Mesendoderm (in vitro differentiated cells): Measurements from ENCODE around the gene WFDC2.

Experiments
- DNase-seq: peaks from one replicate; pipeline ENCODE4 v3.0.0; 2013
- H2AK5ac ChIP-seq: 2 replicates; pipeline ENCODE4 v1.6.1; 2013; ENCODE audit warnings: low read length, inconsistent platforms
- H2BK120ac ChIP-seq: 2 replicates; pipeline ENCODE4 v1.6.1; 2013; ENCODE audit warnings: low read depth, mild to moderate bottlenecking, low read length, moderate library complexity, mixed read lengths
- H2BK15ac ChIP-seq: replicated peaks from 2 replicates; pipeline ENCODE4 v1.6.1; 2013; ENCODE audit warnings: low read depth, mild to moderate bottlenecking, moderate library complexity
- H2BK5ac ChIP-seq: 2 replicates; pipeline ENCODE4 v1.6.1; 2013; ENCODE audit warnings: low read length, inconsistent platforms
- H3K18ac ChIP-seq: 2 replicates; pipeline ENCODE4 v1.6.1; 2013; ENCODE audit warnings: mild to moderate bottlenecking, low read length, mixed read lengths
- H3K23ac ChIP-seq: one replicate; pipeline ENCODE4 v1.6.1; 2013; ENCODE audit warnings: low read length
- H3K27ac ChIP-seq: 2 replicates; pipeline ENCODE4 v1.5.1; 2013; ENCODE audit warnings: low read depth, mild to moderate bottlenecking, inconsistent platforms, low read length, moderate library complexity
- H3K27me3 ChIP-seq: 2 replicates; pipeline ENCODE4 v1.6.1; 2013; ENCODE audit warnings: low read length, control low read depth, mild to moderate bottlenecking, inconsistent platforms; ENCODE audit not compliant: insufficient read depth, poor library complexity
- H3K36me3 ChIP-seq: 2 replicates; pipeline ENCODE4 v1.6.1; 2013; ENCODE audit warnings: low read length, inconsistent platforms; ENCODE audit not compliant: control insufficient read depth, insufficient read depth
- H3K4ac ChIP-seq: one replicate; pipeline ENCODE4 v1.6.1; 2013; ENCODE audit warnings: low read depth, mild to moderate bottlenecking, low read length, moderate library complexity
- H3K4me1 ChIP-seq: 2 replicates; pipeline ENCODE4 v1.6.1; 2013; ENCODE audit warnings: low read depth, low read length, inconsistent platforms; ENCODE audit not compliant: control insufficient read depth
- H3K4me2 ChIP-seq: 2 replicates; pipeline ENCODE4 v1.6.1; 2013; ENCODE audit warnings: low read length
- H3K4me3 ChIP-seq: 2 replicates; pipeline ENCODE4 v1.5.1; 2013; ENCODE audit warnings: mild to moderate bottlenecking, low read length
- H3K56ac ChIP-seq: one replicate; pipeline ENCODE4 v1.6.1; 2013; ENCODE audit warnings: low read length
- H3K79me1 ChIP-seq: 2 replicates; pipeline ENCODE4 v1.6.1; 2013; ENCODE audit warnings: low read length, inconsistent platforms
- H3K79me2 ChIP-seq: 2 replicates; pipeline ENCODE4 v1.6.1; 2013; ENCODE audit warnings: mild to moderate bottlenecking, low read length; ENCODE audit not compliant: control insufficient read depth, insufficient read depth
- H3K9ac ChIP-seq: 2 replicates; pipeline ENCODE4 v1.6.1; 2013; ENCODE audit warnings: low read length, inconsistent platforms
- H4K5ac ChIP-seq: one replicate; pipeline ENCODE4 v1.6.1; 2013; ENCODE audit warnings: low read length
- H4K8ac ChIP-seq: one replicate; pipeline ENCODE4 v1.6.1; 2013; ENCODE audit warnings: low read depth, mild to moderate bottlenecking, control low read depth, low read length, moderate library complexity
- WGBS: extraction: QIAGEN DNeasy Blood & Tissue Kit; methylation state at CpG from one replicate; pipeline ENCODE4 v1.1.7; 2013; ENCODE audit warnings: low lambda C conversion rate, missing lambda C conversion rate; ENCODE audit not compliant: insufficient coverage; ENCODE audit errors: extremely low coverage; 5-methylcytosine and 5-hydroxymethylcytosine counted together

Gene WFDC2

GRCh38 chr20:45487231-45487635 lies 17.7 kb downstream of the WFDC2 start:
- H3K4ac ChIP-seq = no peak overlapping the region
- peaks cover 5% of the 10 kb centered on the region for H3K4me1 ChIP-seq
- peak overlapping the region; percentile 8 for H3K9ac ChIP-seq
- WGBS = no CpG with 5 or more reads among the region's 20 CpGs
- H3K56ac ChIP-seq = peak overlapping the region; percentile 71
- no peak overlapping the region for H4K5ac ChIP-seq
- no peak overlapping the region for H3K4me2 ChIP-seq
- H3K23ac ChIP-seq = no peak overlapping the region
- H3K4me3 ChIP-seq = no peak overlapping the region
- H3K79me1 ChIP-seq = no peaks in the 10 kb centered on the region
- H2BK120ac ChIP-seq = no peak overlapping the region
- H3K27me3 ChIP-seq = no peaks in the 10 kb centered on the region
- DNase-seq = peak; percentile 41
- H2BK15ac ChIP-seq = no peak overlapping the region
- no peak overlapping the region for H3K27ac ChIP-seq
- H2AK5ac ChIP-seq = no peak overlapping the region
- no peak overlapping the region for H3K18ac ChIP-seq
- H3K79me2 ChIP-seq = no peaks in the 10 kb centered on the region
- H4K8ac ChIP-seq = no peak overlapping the region
- no peaks in the 10 kb centered on the region for H3K36me3 ChIP-seq
- H2BK5ac ChIP-seq = no peak overlapping the region

- H3K23ac ChIP-seq = peak overlapping the region; percentile 0
- no peak overlapping the region for H4K8ac ChIP-seq
- no peak overlapping the region for H3K56ac ChIP-seq
- H3K27me3 ChIP-seq = no peaks in the 10 kb centered on the region
- no peak overlapping the region for H2AK5ac ChIP-seq
- H3K4me2 ChIP-seq = no peak overlapping the region
- peak; percentile 53 for DNase-seq
- no CpG with 5 or more reads among the region's 1 CpG for WGBS
- H2BK5ac ChIP-seq = no peak overlapping the region
- no peaks in the 10 kb centered on the region for H3K36me3 ChIP-seq
- no peaks in the 10 kb centered on the region for H3K79me2 ChIP-seq
- H3K4me1 ChIP-seq = peaks cover 5% of the 10 kb centered on the region
- no peak overlapping the region for H3K4me3 ChIP-seq
- no peak overlapping the region for H3K4ac ChIP-seq
- H3K9ac ChIP-seq = no peak overlapping the region
- H2BK15ac ChIP-seq = no peak overlapping the region
- no peak overlapping the region for H4K5ac ChIP-seq
- no peak overlapping the region for H2BK120ac ChIP-seq
- H3K79me1 ChIP-seq = no peaks in the 10 kb centered on the region
- H3K18ac ChIP-seq = no peak overlapping the region
- no peak overlapping the region for H3K27ac ChIP-seq
These were observed 19.6 kb downstream of the WFDC2 start for GRCh38 chr20:45489083-45489531.

- H3K4me2 ChIP-seq = no peak overlapping the region
- H3K27ac ChIP-seq = no peak overlapping the region
- no peak overlapping the region for H3K18ac ChIP-seq
- no peak overlapping the region for H3K23ac ChIP-seq
- H4K8ac ChIP-seq = no peak overlapping the region
- H3K4me3 ChIP-seq = no peak overlapping the region
- peaks cover 1% of the 10 kb centered on the region for H3K4me1 ChIP-seq
- H3K27me3 ChIP-seq = no peaks in the 10 kb centered on the region
- H2BK15ac ChIP-seq = no peak overlapping the region
- H2AK5ac ChIP-seq = no peak overlapping the region
- H4K5ac ChIP-seq = no peak overlapping the region
- WGBS = no CpG with 5 or more reads among the region's 1 CpG
- no peak for DNase-seq
- H3K36me3 ChIP-seq = no peaks in the 10 kb centered on the region
- H3K79me1 ChIP-seq = no peaks in the 10 kb centered on the region
- H3K79me2 ChIP-seq = no peaks in the 10 kb centered on the region
- H3K56ac ChIP-seq = no peak overlapping the region
- no peak overlapping the region for H2BK5ac ChIP-seq
- no peak overlapping the region for H2BK120ac ChIP-seq
- H3K4ac ChIP-seq = no peak overlapping the region
- no peak overlapping the region for H3K9ac ChIP-seq
These were observed 26.0 kb downstream of the WFDC2 start for GRCh38 chr20:45495501-45495941.

- Histone ChIP-seq H3K27ac (no peak overlapping the region), H3K4me2 (no peak overlapping the region), H3K27me3 (no peaks in the 10 kb centered on the region), H2BK120ac (no peak overlapping the region), H3K56ac (no peak overlapping the region), H3K4me3 (no peak overlapping the region), H3K9ac (no peak overlapping the region), H2BK15ac (no peak overlapping the region), H2BK5ac (no peak overlapping the region), H3K4ac (no peak overlapping the region), H3K36me3 (no peaks in the 10 kb centered on the region), H4K5ac (no peak overlapping the region), H2AK5ac (no peak overlapping the region), H3K18ac (no peak overlapping the region), H3K79me2 (no peaks in the 10 kb centered on the region), H3K79me1 (no peaks in the 10 kb centered on the region), H3K23ac (no peak overlapping the region), H3K4me1 (peaks cover 1% of the 10 kb centered on the region), H4K8ac (no peak overlapping the region)
- no peak for DNase-seq
- WGBS = no CpG with 5 or more reads among the region's 3 CpGs
These were observed 26.6 kb downstream of the WFDC2 start for GRCh38 chr20:45496166-45496565.

- no peak overlapping the region for H3K23ac ChIP-seq
- no peak overlapping the region for H3K18ac ChIP-seq
- H4K5ac ChIP-seq = no peak overlapping the region
- H3K9ac ChIP-seq = no peak overlapping the region
- H3K4ac ChIP-seq = no peak overlapping the region
- no peak overlapping the region for H3K4me2 ChIP-seq
- H2AK5ac ChIP-seq = no peak overlapping the region
- H3K79me2 ChIP-seq = no peaks in the 10 kb centered on the region
- H3K4me1 ChIP-seq = peaks cover 1% of the 10 kb centered on the region
- no peaks in the 10 kb centered on the region for H3K27me3 ChIP-seq
- H3K27ac ChIP-seq = no peak overlapping the region
- H3K56ac ChIP-seq = no peak overlapping the region
- no peak overlapping the region for H2BK5ac ChIP-seq
- WGBS = no CpG with 5 or more reads among the region's 3 CpGs
- H3K36me3 ChIP-seq = no peaks in the 10 kb centered on the region
- H2BK120ac ChIP-seq = no peak overlapping the region
- no peaks in the 10 kb centered on the region for H3K79me1 ChIP-seq
- H4K8ac ChIP-seq = no peak overlapping the region
- H2BK15ac ChIP-seq = no peak overlapping the region
- H3K4me3 ChIP-seq = no peak overlapping the region
- peak; percentile 89 for DNase-seq
These were observed 28.5 kb downstream of the WFDC2 start for GRCh38 chr20:45497971-45498494.

GRCh38 chr20:45500022-45500421 lies 30.5 kb downstream of the WFDC2 start:
- Histone ChIP-seq H3K79me1 (no peaks in the 10 kb centered on the region), H3K4ac (no peak overlapping the region), H3K36me3 (no peaks in the 10 kb centered on the region), H3K9ac (no peak overlapping the region), H3K18ac (no peak overlapping the region), H2BK15ac (no peak overlapping the region), H3K27ac (no peak overlapping the region), H3K4me2 (no peak overlapping the region), H4K5ac (no peak overlapping the region), H3K4me3 (no peak overlapping the region), H2BK5ac (no peak overlapping the region), H4K8ac (no peak overlapping the region), H3K23ac (no peak overlapping the region), H3K4me1 (peaks cover 1% of the 10 kb centered on the region), H2AK5ac (no peak overlapping the region), H2BK120ac (no peak overlapping the region), H3K27me3 (no peaks in the 10 kb centered on the region), H3K56ac (no peak overlapping the region), H3K79me2 (no peaks in the 10 kb centered on the region)
- DNase-seq = no peak
- no CpG with 5 or more reads among the region's 6 CpGs for WGBS
